Naive thymus-derived CD8-positive, alpha-beta T cell (primary cell): ENCODE data around the gene OVOL1. TPM values are rescaled to one million over a fixed set of nuclear protein-coding genes. Genes with fewer than 3 reads are reported as not detected.

Experiments
- ATAC-seq, 2 donors: fragments of 150-1000 bp; cut with Tn5 transposase in 1 of 2; sonication (Bioruptor Pico), chemical (Tn5 transposase) in 1 of 2; 1 replicate in 1 of 2; 2 replicates in 1 of 2; pipeline ENCODE4 v1.10.0; 2021; ENCODE audit warnings: mild to moderate bottlenecking in 2 of 2, moderate library complexity in 2 of 2
- POLR2A ChIA-PET: fragments of 350-600 bp; sonication (Branson Sonifier 250); formaldehyde crosslinking; loops from one replicate; lab custom pipeline; 2021; ENCODE audit warnings: antibody characterized with exemption; lab: Charles Lee
- DNase-seq, 10 donors: peaks; one replicate each; pipeline versions ENCODE4 v3.0.0 to v3.0.0-alpha.2; 2020 to 2022
- H3K27ac Mint-ChIP-seq, 10 donors: one replicate each; pipeline ENCODE4 v1.8.0; 2020 to 2022; ENCODE audit warnings: mild to moderate bottlenecking in 10 of 10, mixed read lengths in 10 of 10, moderate library complexity in 4 of 10, inconsistent platforms in 1 of 10
- H3K27me3 Mint-ChIP-seq, 5 donors: one replicate each; pipeline ENCODE4 v1.8.0; 2021 to 2022; ENCODE audit warnings: mixed read lengths in 5 of 5
- H3K36me3 Mint-ChIP-seq, 3 donors: one replicate each; pipeline ENCODE4 v1.8.0; 2020 to 2022; ENCODE audit warnings: mixed read lengths in 3 of 3, mild to moderate bottlenecking in 2 of 3, inconsistent platforms in 1 of 3
- H3K4me1 Mint-ChIP-seq, 4 donors: one replicate each; pipeline ENCODE4 v1.8.0; 2021 to 2022; ENCODE audit warnings: mixed read lengths in 4 of 4
- H3K4me3 Mint-ChIP-seq, 10 donors: one replicate each; pipeline ENCODE4 v1.8.0; 2020 to 2022; ENCODE audit warnings: mild to moderate bottlenecking in 10 of 10, mixed read lengths in 10 of 10, moderate library complexity in 6 of 10, inconsistent platforms in 1 of 10
- H3K9me3 Mint-ChIP-seq, 9 donors: one replicate each; pipeline ENCODE4 v1.8.0; 2020 to 2022; ENCODE audit warnings: mixed read lengths in 9 of 9, mild to moderate bottlenecking in 3 of 9, inconsistent platforms in 1 of 9, moderate library complexity in 1 of 9
- polyA plus RNA-seq, 3 donors: library from polyadenylated mRNA; unstranded; fragments of 300-500 nt; fragmentation: Illumina TruSeq; gene quantifications; one replicate each; pipeline ENCODE4 v1.2.3, GENCODE V29; 2021
- total RNA-seq, 8 experiments: library from RNA in 2 of 8; stranded (reverse) in 2 of 8; gene quantifications; one replicate each; pipeline ENCODE4 v1.2.3 and lab custom pipeline; 2021 to 2026

OVOL1 gene
- total and polyA plus RNA-seq, 5 experiments from 2014 or later: not detected

- DNase-seq (peak; percentile 89 to 97 (median 92)), ATAC-seq (peak; percentile 99)
- Mint-ChIP-seq H3K36me3 (no peaks in the 10 kb centered on the region), H3K9me3 (no peaks in the 10 kb centered on the region), H3K27me3 (no peaks in the 10 kb centered on the region), H3K27ac (peak within 1 kb of the TSS in 1 of 10 donors; percentile 67), H3K4me3 (no peak within 1 kb of the TSS), H3K4me1 (peaks cover 8 to 16% (median 12%) of the 10 kb centered on the region in 4 donors)
- POLR2A ChIA-PET: interaction anchor here (0.7 to 3.6 kb wide), 14 partner anchors 12 to 909 kb away, joined by 3 to 38 read pairs (median 4); partner anchors contain the start of genes CFL1, FIBP, MUS81 and PCNX3
Measured at GRCh38 chr11:65833297-65834030, 46.6 kb downstream of the OVOL1 start, which contains the start of gene SNX32. Gene SNX32, plus strand, starts transcription at chr11:65833963. Its CDS starts 103 bp downstream, at chr11:65834066.

GRCh38 chr11:65834202-65834601 is 47.3 kb downstream of the OVOL1 start:
- H3K27ac Mint-ChIP-seq: no peak overlapping the region
- no peaks in the 10 kb centered on the region for H3K9me3 Mint-ChIP-seq
- H3K36me3 Mint-ChIP-seq: no peaks in the 10 kb centered on the region
- no peaks in the 10 kb centered on the region for H3K27me3 Mint-ChIP-seq
- ATAC-seq (no peak), DNase-seq (no peak)
- no peak overlapping the region for H3K4me3 Mint-ChIP-seq
- H3K4me1 Mint-ChIP-seq: peaks cover 8 to 16% (median 12%) of the 10 kb centered on the region in 4 donors
- POLR2A ChIA-PET: interaction anchor here (0.9 to 3.6 kb wide), 7 partner anchors 18 to 910 kb away, joined by 3 to 38 read pairs (median 5); partner anchors contain the start of genes CFL1, FIBP, MUS81 and PCNX3

- ATAC-seq (no peak), DNase-seq (no peak)
- Mint-ChIP-seq H3K27me3 (no peaks in the 10 kb centered on the region), H3K27ac (no peak overlapping the region), H3K9me3 (no peaks in the 10 kb centered on the region), H3K36me3 (no peaks in the 10 kb centered on the region), H3K4me1 (no peaks in the 10 kb centered on the region), H3K4me3 (no peak overlapping the region)
- POLR2A ChIA-PET: no interaction called here
Measured at GRCh38 chr11:65842144-65842543, 55.3 kb downstream of the OVOL1 start.

GRCh38 chr11:65843811-65844210 is 56.9 kb downstream of the OVOL1 start:
- no peaks in the 10 kb centered on the region for H3K4me1 Mint-ChIP-seq
- DNase-seq (no peak), ATAC-seq (no peak)
- no peaks in the 10 kb centered on the region for H3K27me3 Mint-ChIP-seq
- H3K4me3 Mint-ChIP-seq: no peak overlapping the region
- no peak overlapping the region for H3K27ac Mint-ChIP-seq
- no peaks in the 10 kb centered on the region for H3K36me3 Mint-ChIP-seq
- no peaks in the 10 kb centered on the region for H3K9me3 Mint-ChIP-seq
- POLR2A ChIA-PET: no interaction called here

GRCh38 chr11:65844231-65844872 is 57.5 kb downstream of the OVOL1 start:
- Mint-ChIP-seq H3K4me1 (no peaks in the 10 kb centered on the region), H3K27ac (no peak overlapping the region), H3K9me3 (no peaks in the 10 kb centered on the region), H3K27me3 (no peaks in the 10 kb centered on the region), H3K4me3 (peak overlapping the region in 1 of 10 donors; percentile 6), H3K36me3 (no peaks in the 10 kb centered on the region)
- POLR2A ChIA-PET: interaction anchor here (0.7 kb wide), 1 partner anchor 21 kb away, joined by 3 read pairs; no protein-coding TSS in a partner anchor
- DNase-seq: no peak
- no peak for ATAC-seq

Other genes with a start within 250 kb of the OVOL1 start
- 100 to 1,000 TPM; 258 to 261 TPM for gene LTBP3, start 228.7 kb upstream of the OVOL1 start, total RNA-seq
- gene LTBP3, start 228.7 kb upstream of the OVOL1 start, polyA plus RNA-seq: 10 to 100 TPM in 2 of 3 donors, 1 to 10 TPM in 1; 7.3 to 35.0 (median 18.9) TPM
- 10 to 100 TPM; 31.5 to 32.7 TPM for gene ZNRD2, start 216.6 kb upstream of the OVOL1 start, total RNA-seq
- 10 to 100 TPM; 62.9 to 86.3 (median 80.1) TPM for gene ZNRD2, start 216.6 kb upstream of the OVOL1 start, polyA plus RNA-seq
- gene FAM89B, start 214.5 kb upstream of the OVOL1 start, total RNA-seq: 10 to 100 TPM; 39.3 to 42.1 TPM
- 100 to 1,000 TPM in 2 of 3 donors, 10 to 100 TPM in 1; 70.9 to 122 (median 101) TPM for gene FAM89B, start 214.5 kb upstream of the OVOL1 start, polyA plus RNA-seq
- gene EHBP1L1, start 211.0 kb upstream of the OVOL1 start, total RNA-seq: 100 to 1,000 TPM; 101 to 108 TPM
- gene EHBP1L1, start 211.0 kb upstream of the OVOL1 start, polyA plus RNA-seq: 10 to 100 TPM; 10.8 to 19.8 (median 11.5) TPM
- gene KCNK7, start 191.3 kb upstream of the OVOL1 start, total RNA-seq: 1 to 10 TPM; 2.4 to 5.0 TPM
- gene KCNK7, start 191.3 kb upstream of the OVOL1 start, polyA plus RNA-seq: under 1 TPM in 1 of 3 donors, not detected in 2; 0.34 TPM
- 10 to 100 TPM; 61.6 to 66.3 TPM for gene MAP3K11, start 172.8 kb upstream of the OVOL1 start, total RNA-seq
- 10 to 100 TPM in 2 of 3 donors, 1 to 10 TPM in 1; 8.7 to 20.5 (median 12.7) TPM for gene MAP3K11, start 172.8 kb upstream of the OVOL1 start, polyA plus RNA-seq
- 10 to 100 TPM; 57.4 to 64.2 TPM for gene PCNX3, start 171.3 kb upstream of the OVOL1 start, total RNA-seq
- 1 to 10 TPM in 2 of 3 donors, under 1 TPM in 1; 0.96 to 6.5 (median 2.2) TPM for gene PCNX3, start 171.3 kb upstream of the OVOL1 start, polyA plus RNA-seq
- gene SIPA1, start 149.0 kb upstream of the OVOL1 start, total RNA-seq: 100 to 1,000 TPM; 155 to 157 TPM
- 100 to 1,000 TPM; 118 to 238 (median 140) TPM for gene SIPA1, start 149.0 kb upstream of the OVOL1 start, polyA plus RNA-seq
- gene RELA, start 124.1 kb upstream of the OVOL1 start, total RNA-seq: 100 to 1,000 TPM; 175 to 184 TPM
- 10 to 100 TPM; 38.4 to 69.8 (median 56.6) TPM for gene RELA, start 124.1 kb upstream of the OVOL1 start, polyA plus RNA-seq
- gene KAT5, start 74.8 kb upstream of the OVOL1 start, total RNA-seq: 100 to 1,000 TPM; 105 to 125 TPM
- 10 to 100 TPM; 38.0 to 57.3 (median 54.0) TPM for gene KAT5, start 74.8 kb upstream of the OVOL1 start, polyA plus RNA-seq
- 10 to 100 TPM; 62.0 to 69.9 TPM for gene RNASEH2C, start 66.3 kb upstream of the OVOL1 start, total RNA-seq
- 10 to 100 TPM; 73.4 to 99.0 (median 98.2) TPM for gene RNASEH2C, start 66.3 kb upstream of the OVOL1 start, polyA plus RNA-seq
- gene AP5B1, start 6.1 kb upstream of the OVOL1 start, total RNA-seq: 10 to 100 TPM; 25.5 to 25.8 TPM
- gene AP5B1, start 6.1 kb upstream of the OVOL1 start, polyA plus RNA-seq: 10 to 100 TPM in 2 of 3 donors, 1 to 10 TPM in 1; 8.6 to 15.2 (median 10.2) TPM
- gene SNX32, start 46.9 kb downstream of the OVOL1 start, total RNA-seq: 1 to 10 TPM; 2.1 to 2.2 TPM
- gene SNX32, start 46.9 kb downstream of the OVOL1 start, polyA plus RNA-seq: 1 to 10 TPM in 1 of 3 donors, under 1 TPM in 2; 0.39 to 1.5 (median 0.40) TPM
- 100 to 1,000 TPM; 486 to 532 TPM for gene CFL1, start 71.1 kb downstream of the OVOL1 start, total RNA-seq
- gene CFL1, start 71.1 kb downstream of the OVOL1 start, polyA plus RNA-seq: 1,000 to 10,000 TPM; 2,347 to 2,575 (median 2,358) TPM
- 10 to 100 TPM; 91.9 to 97.8 TPM for gene MUS81, start 73.4 kb downstream of the OVOL1 start, total RNA-seq
- gene MUS81, start 73.4 kb downstream of the OVOL1 start, polyA plus RNA-seq: 10 to 100 TPM; 21.7 to 26.5 (median 24.5) TPM
- 10 to 100 TPM; 15.2 to 16.9 TPM for gene EFEMP2, start 85.7 kb downstream of the OVOL1 start, total RNA-seq
- 1 to 10 TPM in 2 of 3 donors, not detected in 1; 1.8 to 2.5 TPM for gene EFEMP2, start 85.7 kb downstream of the OVOL1 start, polyA plus RNA-seq
- 10 to 100 TPM; 52.1 to 52.6 TPM for gene CTSW, start 92.8 kb downstream of the OVOL1 start, total RNA-seq
- 100 to 1,000 TPM; 255 to 495 (median 475) TPM for gene CTSW, start 92.8 kb downstream of the OVOL1 start, polyA plus RNA-seq
- 10 to 100 TPM; 33.0 to 35.6 TPM for gene FIBP, start 101.4 kb downstream of the OVOL1 start, total RNA-seq
- gene FIBP, start 101.4 kb downstream of the OVOL1 start, polyA plus RNA-seq: 10 to 100 TPM; 74.9 to 97.6 (median 86.0) TPM
- gene CCDC85B, start 103.6 kb downstream of the OVOL1 start, total RNA-seq: 10 to 100 TPM; 25.8 to 29.5 TPM
- gene CCDC85B, start 103.6 kb downstream of the OVOL1 start, polyA plus RNA-seq: 10 to 100 TPM; 77.2 to 83.6 (median 83.0) TPM
- gene FOSL1, start 113.3 kb downstream of the OVOL1 start, total RNA-seq: not detected
- under 1 TPM in 2 of 3 donors, not detected in 1; 0.17 to 0.22 TPM for gene FOSL1, start 113.3 kb downstream of the OVOL1 start, polyA plus RNA-seq
- 10 to 100 TPM; 53.5 to 57.8 TPM for gene C11orf68, start 132.0 kb downstream of the OVOL1 start, total RNA-seq
- 10 to 100 TPM; 46.0 to 82.2 (median 67.3) TPM for gene C11orf68, start 132.0 kb downstream of the OVOL1 start, polyA plus RNA-seq
- 10 to 100 TPM; 73.1 to 75.8 TPM for gene DRAP1, start 132.4 kb downstream of the OVOL1 start, total RNA-seq
- gene DRAP1, start 132.4 kb downstream of the OVOL1 start, polyA plus RNA-seq: 100 to 1,000 TPM; 103 to 112 (median 110) TPM
- gene TSGA10IP, start 158.4 kb downstream of the OVOL1 start, total RNA-seq: not detected
- not detected for gene TSGA10IP, start 158.4 kb downstream of the OVOL1 start, polyA plus RNA-seq
- gene SART1, start 174.7 kb downstream of the OVOL1 start, total RNA-seq: 10 to 100 TPM; 81.9 to 91.9 TPM
- 10 to 100 TPM; 16.2 to 57.3 (median 30.4) TPM for gene SART1, start 174.7 kb downstream of the OVOL1 start, polyA plus RNA-seq
- gene EIF1AD, start 215.1 kb downstream of the OVOL1 start, total RNA-seq: 10 to 100 TPM; 62.4 to 64.8 TPM
- gene EIF1AD, start 215.1 kb downstream of the OVOL1 start, polyA plus RNA-seq: 10 to 100 TPM; 11.5 to 18.7 (median 14.3) TPM
- gene BANF1, start 215.4 kb downstream of the OVOL1 start, total RNA-seq: 100 to 1,000 TPM in 1 of 2 experiments, 10 to 100 TPM in 1; 96.2 to 101 TPM
- 100 to 1,000 TPM; 225 to 250 (median 241) TPM for gene BANF1, start 215.4 kb downstream of the OVOL1 start, polyA plus RNA-seq
- not detected for gene CST6, start 224.9 kb downstream of the OVOL1 start, total RNA-seq
- not detected for gene CST6, start 224.9 kb downstream of the OVOL1 start, polyA plus RNA-seq
- not detected for gene CATSPER1, start 239.4 kb downstream of the OVOL1 start, total RNA-seq
- gene CATSPER1, start 239.4 kb downstream of the OVOL1 start, polyA plus RNA-seq: under 1 TPM in 1 of 3 donors, not detected in 2; 0.11 TPM